ENCODE results near the gene HUWE1. TPM values are rescaled to one million over a fixed set of nuclear protein-coding genes. Genes with fewer than 3 reads are reported as not detected.

HUWE1 gene, protein sequence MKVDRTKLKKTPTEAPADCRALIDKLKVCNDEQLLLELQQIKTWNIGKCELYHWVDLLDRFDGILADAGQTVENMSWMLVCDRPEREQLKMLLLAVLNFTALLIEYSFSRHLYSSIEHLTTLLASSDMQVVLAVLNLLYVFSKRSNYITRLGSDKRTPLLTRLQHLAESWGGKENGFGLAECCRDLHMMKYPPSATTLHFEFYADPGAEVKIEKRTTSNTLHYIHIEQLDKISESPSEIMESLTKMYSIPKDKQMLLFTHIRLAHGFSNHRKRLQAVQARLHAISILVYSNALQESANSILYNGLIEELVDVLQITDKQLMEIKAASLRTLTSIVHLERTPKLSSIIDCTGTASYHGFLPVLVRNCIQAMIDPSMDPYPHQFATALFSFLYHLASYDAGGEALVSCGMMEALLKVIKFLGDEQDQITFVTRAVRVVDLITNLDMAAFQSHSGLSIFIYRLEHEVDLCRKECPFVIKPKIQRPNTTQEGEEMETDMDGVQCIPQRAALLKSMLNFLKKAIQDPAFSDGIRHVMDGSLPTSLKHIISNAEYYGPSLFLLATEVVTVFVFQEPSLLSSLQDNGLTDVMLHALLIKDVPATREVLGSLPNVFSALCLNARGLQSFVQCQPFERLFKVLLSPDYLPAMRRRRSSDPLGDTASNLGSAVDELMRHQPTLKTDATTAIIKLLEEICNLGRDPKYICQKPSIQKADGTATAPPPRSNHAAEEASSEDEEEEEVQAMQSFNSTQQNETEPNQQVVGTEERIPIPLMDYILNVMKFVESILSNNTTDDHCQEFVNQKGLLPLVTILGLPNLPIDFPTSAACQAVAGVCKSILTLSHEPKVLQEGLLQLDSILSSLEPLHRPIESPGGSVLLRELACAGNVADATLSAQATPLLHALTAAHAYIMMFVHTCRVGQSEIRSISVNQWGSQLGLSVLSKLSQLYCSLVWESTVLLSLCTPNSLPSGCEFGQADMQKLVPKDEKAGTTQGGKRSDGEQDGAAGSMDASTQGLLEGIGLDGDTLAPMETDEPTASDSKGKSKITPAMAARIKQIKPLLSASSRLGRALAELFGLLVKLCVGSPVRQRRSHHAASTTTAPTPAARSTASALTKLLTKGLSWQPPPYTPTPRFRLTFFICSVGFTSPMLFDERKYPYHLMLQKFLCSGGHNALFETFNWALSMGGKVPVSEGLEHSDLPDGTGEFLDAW (N-terminal part only)
- 69.7 and 101 TPM in 2 replicates for total RNA-seq

DNA sequence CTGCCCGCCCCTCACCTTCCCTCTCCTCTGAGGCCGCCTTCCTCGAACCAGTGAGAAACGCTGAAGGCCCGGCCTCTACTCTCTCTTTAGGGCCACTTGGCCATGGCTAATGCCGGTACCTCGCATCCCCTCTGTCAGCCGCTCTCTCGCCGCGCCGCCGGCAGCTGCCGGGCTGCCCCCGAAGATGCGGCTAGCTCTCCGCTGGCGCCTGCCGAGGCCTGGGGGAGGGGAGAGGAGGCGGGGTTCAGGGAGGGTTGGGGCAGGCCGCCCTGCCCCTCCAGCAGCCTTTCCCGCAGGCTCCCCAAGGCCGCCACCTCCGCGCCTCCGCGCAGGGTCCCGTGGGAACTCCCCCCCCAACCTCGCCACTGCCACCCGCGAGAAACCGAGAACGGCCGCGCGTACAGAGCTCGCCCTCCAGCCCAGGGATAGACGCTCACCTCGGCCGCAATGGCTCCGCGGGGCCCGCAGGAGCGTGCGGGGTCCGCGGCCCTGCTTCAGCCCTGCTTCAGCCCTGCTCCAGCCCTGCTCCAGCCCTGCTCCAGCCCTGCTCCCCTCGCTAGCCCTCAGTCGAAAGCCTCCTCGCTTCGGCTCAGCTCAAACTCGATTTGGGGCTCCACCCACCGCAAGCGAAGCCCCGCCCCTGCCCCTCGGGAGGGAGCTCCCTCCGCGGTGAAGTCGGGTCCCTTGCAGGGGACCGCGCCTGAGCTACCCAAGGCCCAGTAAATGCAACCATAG is at the start of gene HUWE1:
Gene HUWE1 (minus strand): TSS at position 569 of the 735 bp plus-strand sequence. CDS start 32,612 bp downstream, outside the sequence.

All from airway epithelial cell (primary cell).